HG02938 (cell line): ENCODE data around the gene CCDC102A.

Experiments used
- ATAC-seq: cut with Tn5 transposase; IDR thresholded peaks from one replicate; pipeline ENCODE4 v1.9.1; 2021; ENCODE audit warnings: mild to moderate bottlenecking, moderate library complexity; ENCODE audit not compliant: unreplicated experiment

The CCDC102A gene

DNA sequence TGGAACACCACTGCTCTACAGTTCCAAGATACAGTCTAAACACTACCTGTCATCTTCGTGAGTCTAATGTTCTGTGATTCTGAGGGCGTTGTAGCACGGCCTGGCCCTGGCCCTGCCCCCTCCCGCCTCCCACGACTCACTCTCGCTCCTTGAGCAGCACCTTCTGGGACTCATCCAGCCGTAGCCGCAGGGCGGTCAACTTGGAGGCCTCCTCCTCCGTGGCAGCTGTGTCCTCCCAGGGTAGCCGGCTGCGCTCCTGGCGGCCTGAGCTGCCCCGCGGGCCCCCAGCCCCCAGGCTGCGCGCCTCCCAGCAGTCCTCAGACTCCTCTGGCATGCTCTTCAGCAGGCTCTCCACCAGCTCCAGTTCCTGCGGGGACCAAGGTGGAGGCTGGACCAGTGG, 10.6 kb downstream of the CCDC102A start:
- no peak for ATAC-seq

DNA sequence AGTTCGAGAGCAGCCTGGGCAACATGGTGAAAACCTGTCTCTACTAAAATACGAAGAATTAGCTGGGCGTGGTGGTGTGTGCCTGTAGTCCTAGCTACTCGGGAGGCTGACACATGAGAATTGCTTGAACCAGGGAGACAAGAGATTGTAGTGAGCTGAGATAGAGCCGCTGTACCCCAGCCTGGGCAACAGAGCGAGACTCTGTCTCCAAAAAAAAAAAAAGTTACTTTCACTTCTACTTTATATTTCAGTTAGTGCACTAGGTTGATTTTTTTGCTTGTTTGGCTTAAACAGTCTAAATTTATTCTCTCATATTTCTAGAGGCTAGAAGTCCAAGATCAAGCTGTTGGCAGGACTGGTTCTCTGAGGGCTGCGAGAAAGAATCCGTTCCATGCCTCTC, 13.4 kb downstream of the CCDC102A start:
- no peak for ATAC-seq

DNA sequence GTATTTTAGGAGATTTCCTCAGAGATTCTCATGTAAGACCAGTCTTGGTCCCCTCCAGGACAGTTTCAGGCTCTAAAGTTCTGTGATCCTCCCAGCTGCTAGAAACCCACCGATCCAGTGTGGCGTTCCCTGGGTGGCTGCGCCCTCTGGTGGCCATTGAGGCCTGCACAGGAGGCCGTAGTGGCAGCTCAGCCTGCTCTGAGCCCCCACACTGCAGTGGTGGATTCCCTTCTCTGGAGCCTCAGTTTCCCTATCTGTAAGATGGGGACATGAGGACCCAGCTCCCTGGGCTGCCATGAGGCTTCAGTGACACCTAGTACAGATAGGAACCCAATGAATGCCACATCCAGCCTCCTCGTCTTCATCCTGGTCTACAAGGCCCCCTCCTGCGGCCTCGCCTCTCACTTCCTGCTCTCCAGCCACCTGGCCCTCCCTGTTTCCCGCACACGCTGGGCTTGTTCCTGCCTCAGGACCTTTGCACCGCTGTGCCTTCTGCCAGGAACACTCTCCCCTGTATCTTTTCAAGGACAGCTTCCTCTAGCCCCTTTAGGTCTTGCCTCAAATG, 16.5 kb downstream of the CCDC102A start:
- peak; percentile 58 for ATAC-seq

DNA sequence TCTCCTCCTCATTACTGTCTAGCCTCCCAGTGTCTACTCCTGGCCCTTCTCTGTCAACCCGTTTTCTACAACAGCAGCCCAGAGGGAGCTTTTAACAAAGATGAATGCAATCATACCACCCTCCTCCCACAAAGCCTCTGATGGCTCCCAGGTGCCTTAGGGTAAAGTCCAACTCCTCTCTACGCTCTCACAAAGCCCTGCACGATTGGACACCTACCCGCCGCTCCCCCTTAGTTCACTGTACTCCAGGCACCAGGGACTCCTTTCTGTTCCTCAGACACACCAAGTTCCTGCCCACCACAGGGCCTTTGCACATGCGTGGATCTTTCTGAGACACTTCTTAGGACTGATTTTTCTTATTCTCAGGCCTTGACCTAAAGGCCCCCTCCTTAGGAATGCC, 17.4 kb downstream of the CCDC102A start:
- no peak for ATAC-seq

DNA sequence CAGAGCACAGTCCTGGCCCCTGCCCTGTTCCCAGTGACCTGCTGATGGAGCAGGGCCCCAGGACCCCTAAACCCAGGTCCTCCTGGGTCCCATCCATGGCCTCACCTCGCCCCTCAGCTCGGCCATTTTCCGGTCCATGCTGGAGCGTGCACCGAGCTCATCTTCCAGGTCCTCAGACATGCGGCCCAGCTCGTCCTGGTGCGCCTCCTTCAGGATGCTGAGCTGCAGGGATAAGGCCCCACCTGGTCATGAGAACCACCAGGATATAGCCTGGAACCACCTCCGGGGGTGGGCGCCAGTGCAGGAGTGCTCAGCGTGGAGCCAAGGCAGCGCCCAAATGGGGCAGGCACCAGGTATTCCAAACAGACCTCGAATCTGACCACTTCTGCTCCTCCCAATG, 17.9 kb downstream of the CCDC102A start:
- no peak for ATAC-seq

DNA sequence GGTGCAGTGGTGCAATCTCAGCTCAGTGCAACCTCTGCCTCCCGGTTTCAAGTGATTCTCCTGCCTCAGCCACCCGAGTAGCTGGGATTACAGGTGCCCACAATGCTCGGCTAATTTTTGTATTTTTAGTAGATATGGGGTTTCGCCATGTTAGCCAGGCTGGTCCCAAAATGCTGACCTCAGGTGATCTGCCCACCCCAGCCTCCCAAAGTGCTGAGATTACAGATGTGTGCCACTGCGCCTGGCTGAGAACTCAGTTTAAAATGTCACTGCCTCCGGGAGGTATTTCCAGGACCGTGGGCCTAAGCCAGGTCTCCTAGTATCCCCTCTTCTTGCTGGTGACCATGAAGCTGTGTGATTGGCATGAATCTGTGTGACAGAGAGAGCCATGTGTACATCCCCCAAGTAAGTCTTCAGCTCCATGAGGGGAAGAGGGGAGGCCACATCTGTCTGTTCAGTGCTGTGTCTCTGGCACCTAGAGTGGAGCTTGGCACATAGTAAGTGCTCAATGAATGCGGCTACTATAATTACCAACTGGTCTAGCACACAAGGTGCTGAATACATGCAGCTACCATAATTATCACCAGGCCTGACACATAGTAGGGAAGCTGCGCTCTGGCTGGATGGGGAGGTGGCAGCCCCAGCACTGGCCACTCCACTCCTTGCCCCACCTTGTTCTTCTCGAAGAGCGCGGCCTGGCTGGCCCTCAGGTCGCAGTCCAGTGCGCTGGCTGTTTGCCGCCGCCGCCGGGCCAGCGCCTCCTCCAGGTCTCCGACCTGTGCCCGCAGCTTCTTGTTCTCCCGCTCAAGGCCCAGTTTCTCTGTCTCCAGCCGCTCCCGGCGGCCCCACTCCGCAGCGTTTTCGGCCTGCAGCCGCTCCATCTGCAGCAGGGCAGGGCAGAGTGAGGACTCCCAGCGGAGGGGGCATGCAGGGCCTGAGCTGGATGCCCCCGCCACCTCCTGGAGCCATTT, 18.7 kb downstream of the CCDC102A start:
- ATAC-seq: no peak

DNA sequence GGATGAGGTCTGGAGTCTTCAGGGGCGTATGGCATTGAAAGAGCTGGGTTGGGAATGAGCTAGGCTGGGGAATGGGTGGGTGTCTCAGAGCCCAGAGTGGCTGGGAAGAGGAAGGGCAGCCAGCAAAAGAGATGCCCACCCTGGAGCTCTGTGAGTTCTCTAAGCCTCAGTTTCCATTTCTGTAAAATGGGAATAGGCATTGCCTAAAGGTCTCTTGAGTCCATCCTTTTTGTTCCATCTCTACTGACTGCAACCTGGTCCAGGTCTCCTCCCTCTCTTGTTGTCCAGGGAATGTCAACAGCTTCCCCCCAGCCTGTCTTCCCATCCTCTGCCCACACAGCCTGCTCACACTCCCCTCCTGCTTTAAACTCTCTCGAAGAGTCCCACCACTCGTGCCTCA, 19.6 kb downstream of the CCDC102A start:
- ATAC-seq: no peak

DNA sequence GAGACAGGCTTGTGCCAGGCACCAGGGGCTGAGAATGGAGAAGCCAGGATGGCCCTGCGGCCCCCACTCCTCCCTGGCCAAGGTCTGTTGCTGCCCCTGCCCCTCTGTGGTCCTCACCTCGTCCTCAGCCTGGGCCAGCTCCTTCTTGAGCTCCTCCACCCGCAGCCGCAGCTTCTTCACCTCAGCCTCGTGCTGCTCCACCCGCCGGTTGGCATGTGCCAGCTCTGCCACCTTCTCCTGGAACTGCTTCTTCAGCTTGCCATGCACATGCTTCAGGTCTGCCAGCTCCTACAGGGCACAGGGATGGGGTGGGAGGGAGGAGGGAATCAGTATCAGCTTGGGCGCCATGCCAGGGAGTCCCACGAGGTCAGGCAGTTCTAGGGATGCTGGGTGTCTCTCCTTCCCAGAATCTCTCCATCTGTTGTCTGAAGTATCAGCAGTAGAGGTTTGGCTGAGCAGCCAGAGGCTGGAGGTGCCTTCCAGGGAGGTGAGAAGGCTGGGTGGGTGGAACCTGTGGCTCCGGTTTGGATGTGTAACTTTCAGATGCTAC, 20.1 kb downstream of the CCDC102A start:
- ATAC-seq: no peak

DNA sequence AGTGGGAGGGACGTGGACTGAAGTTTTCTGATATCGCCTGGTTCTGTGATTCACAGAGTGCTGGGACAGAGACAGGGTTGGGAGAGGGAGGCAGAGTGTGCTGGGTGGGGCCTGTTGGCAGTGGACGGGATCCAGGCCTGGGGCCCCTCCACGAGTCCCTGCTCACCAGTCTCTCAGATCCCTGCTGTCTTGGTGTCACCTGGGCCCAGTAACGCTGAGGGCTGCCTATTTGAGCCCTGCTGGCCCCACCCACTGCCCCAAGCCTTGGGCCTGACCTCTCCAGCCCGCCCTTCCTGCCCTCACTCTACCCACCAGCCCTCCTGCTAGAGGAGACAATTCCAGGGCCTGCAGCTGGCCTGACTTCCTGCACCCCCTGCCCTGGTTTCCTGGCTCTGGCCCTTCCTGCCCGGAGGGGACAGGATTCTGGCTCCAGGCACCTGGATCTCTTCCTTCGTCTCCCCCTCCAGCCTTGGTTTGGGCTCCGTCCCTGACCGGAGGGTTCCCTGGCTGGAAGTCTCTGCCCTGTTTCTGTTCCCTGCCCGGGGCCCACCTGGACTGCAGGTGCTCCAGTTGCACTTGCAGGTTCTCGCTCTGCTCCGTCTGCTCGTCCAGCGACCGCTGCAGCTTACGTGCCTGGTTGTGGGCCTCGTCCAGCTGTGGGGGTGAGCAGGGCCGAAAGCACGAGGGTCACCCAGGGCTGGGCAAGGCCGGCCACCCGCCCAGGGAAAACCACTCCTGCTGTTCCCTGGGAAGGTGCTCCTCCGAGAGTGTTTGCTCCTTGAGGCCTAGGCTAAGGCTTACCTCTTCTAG, 21.4 kb downstream of the CCDC102A start:
- no peak for ATAC-seq

DNA sequence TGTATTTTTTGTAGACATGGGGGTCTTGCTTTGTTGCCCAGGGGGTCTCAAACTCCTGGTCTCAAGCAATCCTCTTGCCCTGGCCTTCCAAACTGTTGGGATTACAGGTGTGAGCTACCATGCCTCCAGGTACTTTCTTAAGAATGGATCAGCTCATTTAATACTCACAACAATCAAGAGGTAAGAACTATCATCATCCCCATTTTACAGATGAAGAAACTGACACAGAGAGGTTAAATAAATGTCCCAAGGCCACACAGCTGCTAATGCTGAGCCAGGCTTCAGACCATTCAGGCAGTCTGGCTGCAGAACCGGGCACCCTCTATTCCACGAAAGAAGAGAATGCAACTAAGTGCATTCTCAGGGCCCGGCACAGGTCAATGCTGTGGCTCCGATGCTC, 22.0 kb downstream of the CCDC102A start:
- ATAC-seq: no peak

DNA sequence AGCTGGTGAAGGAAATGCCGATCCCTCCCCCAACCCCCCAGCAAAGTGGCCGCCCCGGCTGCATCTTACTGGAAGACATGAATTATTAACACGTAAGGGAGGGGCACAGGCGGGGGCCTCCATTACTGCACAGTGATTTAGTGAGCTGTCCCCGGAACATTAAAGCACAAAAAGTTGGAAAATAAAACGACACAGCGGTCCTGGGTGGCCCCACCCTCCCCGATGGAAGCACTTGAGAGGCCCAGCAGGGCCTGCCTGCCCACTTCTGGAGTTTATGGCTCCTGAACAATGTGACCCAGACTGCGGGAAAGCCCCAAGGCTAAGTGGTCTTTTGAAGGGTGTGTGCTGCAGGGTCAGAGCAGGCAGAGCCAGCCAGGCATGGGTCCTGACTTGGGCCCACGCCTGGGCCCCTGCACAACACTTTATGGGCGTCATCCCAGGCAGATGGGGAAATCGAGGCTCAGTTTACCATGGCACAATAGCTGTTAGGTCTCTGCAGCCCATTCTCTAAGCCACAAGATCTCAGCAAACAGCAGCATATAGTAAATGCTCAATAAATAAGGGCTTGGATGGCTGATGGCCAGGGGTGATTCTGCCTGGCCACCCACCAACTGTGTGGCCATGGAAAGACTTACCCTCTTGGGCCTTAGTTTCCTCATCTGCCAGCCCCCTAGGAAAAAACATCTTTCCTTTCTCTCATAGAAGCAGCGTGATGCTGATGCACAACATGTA, 22.8 kb downstream of the CCDC102A start:
- ATAC-seq: no peak

DNA sequence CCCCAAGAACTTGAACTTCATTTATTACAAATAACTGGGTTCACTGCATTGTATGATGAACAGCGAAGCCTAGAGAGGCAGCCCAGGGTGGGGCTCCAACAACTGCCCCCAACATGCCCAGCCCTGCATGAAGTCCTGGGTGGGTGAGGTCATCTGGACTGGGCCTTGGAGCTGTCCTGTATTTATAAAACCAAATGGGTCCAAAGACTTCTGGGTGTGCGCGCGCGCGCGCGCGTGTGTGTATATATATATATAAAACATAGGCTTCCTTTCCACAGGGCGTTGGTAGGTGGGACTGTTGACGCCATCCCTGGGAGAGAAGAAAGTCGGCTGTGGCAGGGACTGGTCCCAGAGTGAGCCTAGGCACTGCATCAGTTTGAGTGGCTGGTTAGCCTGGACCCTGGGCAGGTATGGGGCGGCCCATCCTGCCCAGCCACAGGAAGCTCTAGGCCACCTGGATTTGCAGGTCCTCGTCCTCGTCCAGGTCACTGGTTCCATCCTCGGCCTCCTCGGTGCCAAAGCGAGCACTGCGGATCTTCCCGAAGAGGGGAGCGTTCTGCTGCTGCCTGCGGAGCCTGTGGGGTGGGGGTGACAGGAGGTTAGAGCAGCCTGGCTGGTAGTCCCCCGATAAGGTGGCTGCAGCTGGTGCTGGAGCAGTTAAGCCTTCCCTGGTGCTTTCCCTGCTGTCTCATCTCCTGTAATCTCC, 23.9 kb downstream of the CCDC102A start:
- ATAC-seq: no peak

DNA sequence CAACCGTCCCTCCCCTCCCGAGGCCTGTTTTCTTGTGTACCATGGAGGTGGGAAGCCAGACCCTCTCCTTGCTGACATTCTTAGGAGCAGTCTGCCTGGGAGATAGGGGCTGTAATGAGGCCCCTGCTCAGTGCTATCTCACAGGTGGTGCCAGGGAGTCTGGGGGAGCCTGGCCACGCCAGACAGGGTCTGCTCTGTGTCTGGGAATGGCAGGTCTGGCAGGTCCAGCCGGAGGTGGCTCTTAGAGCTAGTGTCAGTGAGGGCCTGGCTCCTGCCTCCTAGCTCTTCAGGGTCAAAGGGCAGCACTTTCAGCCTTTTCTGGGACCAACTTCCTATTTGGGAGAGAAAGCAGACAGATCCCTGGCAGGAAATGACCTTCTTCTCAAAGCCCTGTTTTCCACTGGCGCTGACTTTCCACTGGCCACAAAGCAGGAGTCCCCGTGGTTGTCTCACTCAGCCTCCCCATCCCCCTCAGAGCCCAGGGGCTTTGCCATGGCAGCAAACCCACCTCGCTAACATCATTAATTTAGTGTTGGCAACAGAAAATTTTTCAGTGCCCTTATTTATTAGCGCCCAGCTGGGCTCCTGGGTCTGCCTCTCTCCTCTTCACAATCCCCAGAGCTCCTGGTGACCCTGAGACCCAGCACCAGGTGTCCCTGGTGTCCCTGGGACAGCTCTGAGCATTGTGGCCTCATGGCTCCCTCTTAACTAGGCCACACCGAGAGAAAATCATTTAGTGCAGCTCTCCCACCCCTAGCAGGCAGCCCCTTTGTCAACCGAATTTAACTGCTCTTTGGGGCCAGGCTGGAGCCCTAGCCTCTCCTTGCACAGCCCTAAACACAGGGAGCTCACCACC, 26.1 kb downstream of the CCDC102A start:
- ATAC-seq: no peak

DNA sequence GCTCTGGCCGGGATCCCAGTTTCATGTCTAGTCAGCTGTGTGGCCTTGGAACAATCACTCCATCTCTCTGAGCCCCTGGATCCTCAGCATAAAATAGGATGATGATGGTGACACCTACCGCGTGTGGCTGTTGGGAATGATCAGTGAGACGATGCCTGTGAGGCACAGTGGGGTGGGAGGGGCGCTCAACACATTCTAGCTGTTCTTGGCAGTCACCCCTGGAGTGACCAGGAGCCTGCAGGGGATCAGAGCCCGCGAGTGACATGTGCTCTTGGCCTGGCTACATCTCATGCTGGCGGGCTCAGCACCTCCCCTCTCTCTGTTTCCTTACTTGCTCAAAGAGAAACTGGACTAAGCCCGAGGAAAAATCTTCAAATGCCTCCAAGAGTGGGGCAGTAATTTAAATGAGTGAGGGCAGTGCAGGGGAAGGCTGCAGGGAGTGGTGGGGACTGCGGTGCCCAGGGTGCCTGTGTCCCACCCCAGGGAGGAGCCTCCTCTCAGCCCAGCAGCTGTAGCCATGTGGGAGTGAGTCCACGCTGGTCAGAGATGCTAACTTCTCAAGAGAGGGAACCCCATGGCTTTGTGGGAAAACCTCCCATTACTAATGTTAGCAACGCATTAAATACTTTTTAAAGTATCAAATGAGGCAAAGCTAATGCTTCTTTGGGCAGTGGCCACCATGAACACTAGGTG, 27.0 kb downstream of the CCDC102A start:
- ATAC-seq: no peak

DNA sequence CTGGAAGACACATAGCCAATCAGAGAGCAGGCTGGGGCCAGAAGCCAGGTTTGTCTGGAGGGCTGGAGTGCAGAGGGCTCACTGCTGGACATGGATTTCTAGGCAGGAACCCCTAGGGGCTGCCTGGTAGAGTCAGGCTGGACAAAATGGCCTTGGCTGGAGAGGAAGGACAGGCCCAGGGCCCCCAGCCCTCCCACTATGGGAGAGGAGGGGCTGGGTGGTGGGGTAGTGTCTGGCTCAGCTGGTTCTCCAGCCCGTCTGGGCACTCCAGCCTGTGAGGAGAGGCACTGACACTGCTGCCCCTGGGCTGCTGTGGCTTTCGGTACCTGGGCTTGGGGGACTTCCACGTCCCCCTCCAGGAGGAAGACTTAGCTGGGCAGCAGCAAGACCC, 28.3 kb downstream of the CCDC102A start:
- no peak for ATAC-seq

DNA sequence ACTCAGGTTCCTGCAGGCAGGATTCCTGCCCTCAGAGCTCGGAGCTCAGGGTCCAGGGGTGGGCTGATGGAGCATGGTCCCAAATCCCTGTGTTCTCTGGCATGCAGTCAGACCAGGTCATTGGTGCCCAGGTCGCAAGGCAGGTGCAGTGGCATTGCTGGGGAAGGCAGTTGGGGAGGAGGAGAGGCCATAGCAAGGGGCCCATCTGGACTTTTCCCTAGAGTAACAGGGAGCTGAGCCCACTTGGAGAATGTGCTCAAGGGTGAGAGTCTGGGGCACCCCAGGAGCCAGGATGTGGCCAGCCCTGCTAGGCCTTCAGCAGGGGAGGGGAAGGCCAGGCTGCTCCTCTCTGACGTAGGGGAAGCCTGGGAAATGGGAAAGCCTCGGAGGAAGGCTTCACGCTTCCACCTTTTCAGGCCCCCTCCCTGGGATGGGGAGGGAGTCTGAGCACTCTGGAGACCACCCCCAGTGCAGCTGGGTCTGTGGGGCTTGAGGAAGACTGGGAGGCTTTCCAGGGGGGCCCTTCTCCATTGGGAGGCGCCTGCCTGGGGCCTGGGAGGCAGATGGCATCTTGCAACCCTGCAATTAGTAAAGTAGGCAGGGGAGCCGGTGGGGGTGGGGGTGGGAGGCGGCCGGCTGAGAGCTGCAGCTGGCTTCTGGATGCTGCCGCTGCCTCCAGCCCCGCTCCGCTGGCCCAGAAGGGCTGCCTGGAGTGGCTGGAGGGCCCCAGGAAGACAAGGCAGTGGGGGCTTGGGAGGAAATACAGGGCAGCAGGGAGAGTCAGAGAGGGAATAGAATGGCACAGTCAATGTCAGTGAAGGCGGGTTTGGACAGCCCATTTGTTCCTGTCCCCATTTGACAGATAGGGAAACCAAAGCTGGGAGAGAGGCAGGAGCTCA, 29.0 kb downstream of the CCDC102A start:
- no peak for ATAC-seq

DNA sequence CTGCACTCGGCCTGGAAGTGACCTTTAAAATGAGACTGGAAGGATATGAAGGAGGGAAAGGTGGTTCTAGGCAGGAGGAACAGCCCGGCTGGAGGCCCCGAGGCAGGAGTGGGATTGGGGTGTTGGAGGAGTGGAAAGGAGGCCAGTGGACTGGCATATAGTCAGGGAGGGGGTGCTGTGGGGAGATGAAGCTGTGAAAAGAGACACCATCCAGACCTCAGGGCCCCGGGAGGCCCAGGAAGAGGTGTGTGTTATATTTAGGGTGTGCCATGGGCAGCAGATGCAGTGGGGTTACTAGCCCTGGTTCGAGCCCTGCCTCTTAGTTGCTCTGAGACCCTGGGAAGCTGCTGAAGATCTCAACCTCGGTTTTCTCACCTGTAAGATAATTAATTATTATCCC, 31.2 kb downstream of the CCDC102A start:
- ATAC-seq: no peak

DNA sequence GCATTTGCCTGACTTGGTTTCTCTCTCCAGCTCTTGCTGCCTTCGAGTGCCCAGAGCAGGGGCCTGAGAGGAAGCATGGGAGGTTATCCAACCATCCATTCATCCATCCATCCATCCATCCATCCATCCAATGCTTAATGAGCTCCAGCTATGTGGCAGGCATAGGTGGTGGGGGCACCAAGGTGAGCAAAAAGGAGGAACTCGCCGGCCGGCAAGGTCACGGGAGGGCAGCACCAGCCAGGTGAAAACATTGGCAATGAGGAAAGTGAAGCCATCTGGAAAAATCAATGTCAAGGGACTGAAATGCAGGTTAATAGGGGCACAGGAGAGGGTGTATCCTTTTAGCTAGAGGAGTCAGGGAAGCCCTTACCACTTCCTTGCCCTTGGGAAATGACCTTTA, 31.9 kb downstream of the CCDC102A start:
- ATAC-seq: no peak
